Neuron (in vitro differentiated cells): ENCODE measurements around the gene SDK2.

Experiments
- H2AFZ ChIP-seq: one replicate; pipeline ENCODE4 v1.6.1; 2013; ENCODE audit warnings: low read depth, mild to moderate bottlenecking, inconsistent platforms, low read length, moderate library complexity
- H3K27me3 ChIP-seq: one replicate; pipeline ENCODE4 v1.6.1; 2013; ENCODE audit warnings: low read length; ENCODE audit not compliant: insufficient read depth
- H3K36me3 ChIP-seq: one replicate; pipeline ENCODE4 v1.6.1; 2013; ENCODE audit warnings: low read length; ENCODE audit not compliant: insufficient read depth
- H3K4me1 ChIP-seq: one replicate; pipeline ENCODE4 v1.6.1; 2013; ENCODE audit warnings: low read length; ENCODE audit not compliant: insufficient read depth
- H3K4me3 ChIP-seq: 2 replicates; pipeline ENCODE4 v1.5.1; 2013; ENCODE audit warnings: mild to moderate bottlenecking, low read length, moderate library complexity
- H3K9me3 ChIP-seq: one replicate; pipeline ENCODE4 v1.6.1; 2013; ENCODE audit warnings: low read length

The SDK2 gene

GRCh38 chr17:73444021-73444420, 200.2 kb downstream of the SDK2 start:
- Histone ChIP-seq H3K27me3 (no peaks in the 10 kb centered on the region), H3K36me3 (peaks cover 20% of the 10 kb centered on the region), H2AFZ (no peak overlapping the region), H3K9me3 (peaks cover 2% of the 10 kb centered on the region), H3K4me3 (no peak overlapping the region), H3K4me1 (no peaks in the 10 kb centered on the region)

- peaks cover 2% of the 10 kb centered on the region for H3K9me3 ChIP-seq
- H3K27me3 ChIP-seq: no peaks in the 10 kb centered on the region
- H2AFZ ChIP-seq: no peak overlapping the region
- no peak overlapping the region for H3K4me3 ChIP-seq
- no peaks in the 10 kb centered on the region for H3K4me1 ChIP-seq
- peaks cover 12% of the 10 kb centered on the region for H3K36me3 ChIP-seq
Observed at GRCh38 chr17:73439597-73439996, 204.6 kb downstream of the SDK2 start.

- H3K36me3 ChIP-seq: peaks cover 10% of the 10 kb centered on the region
- no peaks in the 10 kb centered on the region for H3K27me3 ChIP-seq
- H3K9me3 ChIP-seq: peaks cover 2% of the 10 kb centered on the region
- H3K4me1 ChIP-seq: no peaks in the 10 kb centered on the region
- no peak overlapping the region for H2AFZ ChIP-seq
- no peak overlapping the region for H3K4me3 ChIP-seq
Observed at GRCh38 chr17:73437826-73438225, 206.4 kb downstream of the SDK2 start.

- Histone ChIP-seq H3K36me3 (peaks cover 12% of the 10 kb centered on the region), H3K4me3 (no peak overlapping the region), H3K4me1 (no peaks in the 10 kb centered on the region), H2AFZ (no peak overlapping the region), H3K9me3 (no peaks in the 10 kb centered on the region), H3K27me3 (no peaks in the 10 kb centered on the region)
Observed at GRCh38 chr17:73436954-73437353, 207.3 kb downstream of the SDK2 start.

- no peaks in the 10 kb centered on the region for H3K27me3 ChIP-seq
- no peaks in the 10 kb centered on the region for H3K4me1 ChIP-seq
- H2AFZ ChIP-seq: no peak overlapping the region
- no peaks in the 10 kb centered on the region for H3K9me3 ChIP-seq
- peaks cover 12% of the 10 kb centered on the region for H3K36me3 ChIP-seq
- H3K4me3 ChIP-seq: no peak overlapping the region
Observed at GRCh38 chr17:73435412-73435811, 208.8 kb downstream of the SDK2 start.

GRCh38 chr17:73434154-73434553, 210.1 kb downstream of the SDK2 start:
- H3K36me3 ChIP-seq: peaks cover 12% of the 10 kb centered on the region
- H3K27me3 ChIP-seq: no peaks in the 10 kb centered on the region
- H3K9me3 ChIP-seq: no peaks in the 10 kb centered on the region
- peaks cover 2% of the 10 kb centered on the region for H3K4me1 ChIP-seq
- H2AFZ ChIP-seq: no peak overlapping the region
- no peak overlapping the region for H3K4me3 ChIP-seq

DNA sequence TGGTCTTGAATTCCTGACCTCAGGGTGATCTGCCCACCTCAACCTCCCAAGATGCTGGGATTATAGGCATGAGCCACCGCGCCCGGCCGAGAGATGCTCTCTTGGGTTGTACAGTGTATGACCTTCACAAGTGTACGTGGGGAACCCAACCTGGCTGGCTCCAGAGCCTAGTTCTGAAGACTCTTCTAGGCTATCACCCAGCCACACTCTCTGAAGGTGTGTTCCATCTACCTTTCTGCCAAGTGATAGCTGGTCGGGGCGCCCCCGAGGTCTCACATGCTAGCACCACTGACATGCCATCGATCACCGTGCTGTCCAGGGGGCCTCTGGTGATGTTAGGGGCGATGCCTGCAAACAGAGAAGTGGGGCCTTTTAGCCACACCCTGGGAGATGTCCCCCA, 210.7 kb downstream of the SDK2 start:
- Histone ChIP-seq H3K4me3 (no peak overlapping the region), H2AFZ (no peak overlapping the region), H3K9me3 (no peaks in the 10 kb centered on the region), H3K4me1 (peaks cover 2% of the 10 kb centered on the region), H3K36me3 (peaks cover 12% of the 10 kb centered on the region), H3K27me3 (no peaks in the 10 kb centered on the region)

GRCh38 chr17:73432624-73433190, 211.5 kb downstream of the SDK2 start:
- Histone ChIP-seq H2AFZ (no peak overlapping the region), H3K27me3 (no peaks in the 10 kb centered on the region), H3K36me3 (peaks cover 12% of the 10 kb centered on the region), H3K4me3 (no peak overlapping the region), H3K9me3 (no peaks in the 10 kb centered on the region), H3K4me1 (peaks cover 2% of the 10 kb centered on the region)

DNA sequence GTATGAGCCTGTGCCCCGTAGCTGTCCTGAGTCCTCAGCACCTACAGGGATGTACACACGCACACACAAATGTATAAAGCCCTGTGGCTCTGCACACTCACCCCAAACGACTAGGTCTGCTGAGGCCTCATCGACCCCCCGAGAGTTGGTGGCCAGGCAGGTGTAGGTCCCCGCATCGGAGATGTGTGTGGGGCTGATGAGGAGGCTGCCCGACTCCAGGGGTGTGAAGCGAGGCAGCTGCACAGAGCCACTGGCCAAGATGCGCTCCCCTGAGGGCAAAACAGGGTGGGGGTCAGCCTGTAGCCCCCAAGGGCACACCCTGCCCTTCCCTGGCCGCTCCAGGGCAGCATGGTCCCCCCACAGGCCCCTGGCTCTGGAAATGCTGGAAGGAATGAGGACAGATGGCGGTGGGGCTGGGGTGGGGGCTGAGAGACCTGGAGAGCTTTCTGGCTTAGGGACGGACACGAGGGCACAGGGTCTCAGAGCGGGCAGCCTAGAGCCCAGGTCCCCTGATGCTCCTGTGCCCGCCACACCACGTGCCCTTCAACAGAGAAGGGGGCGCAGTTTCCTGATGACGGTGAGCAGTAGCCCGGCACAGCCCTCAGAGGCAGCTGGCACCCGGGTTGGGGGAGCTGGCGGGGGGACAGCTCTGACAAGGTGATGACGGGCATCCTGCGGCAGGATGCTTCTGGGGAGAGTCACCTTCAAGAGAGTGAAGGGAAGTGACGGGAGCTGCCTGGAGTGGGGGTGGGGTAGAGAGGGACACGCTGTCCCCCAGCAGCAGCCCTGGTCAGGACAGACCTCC, 212.6 kb downstream of the SDK2 start:
- H3K9me3 ChIP-seq: no peaks in the 10 kb centered on the region
- no peak overlapping the region for H3K4me3 ChIP-seq

DNA sequence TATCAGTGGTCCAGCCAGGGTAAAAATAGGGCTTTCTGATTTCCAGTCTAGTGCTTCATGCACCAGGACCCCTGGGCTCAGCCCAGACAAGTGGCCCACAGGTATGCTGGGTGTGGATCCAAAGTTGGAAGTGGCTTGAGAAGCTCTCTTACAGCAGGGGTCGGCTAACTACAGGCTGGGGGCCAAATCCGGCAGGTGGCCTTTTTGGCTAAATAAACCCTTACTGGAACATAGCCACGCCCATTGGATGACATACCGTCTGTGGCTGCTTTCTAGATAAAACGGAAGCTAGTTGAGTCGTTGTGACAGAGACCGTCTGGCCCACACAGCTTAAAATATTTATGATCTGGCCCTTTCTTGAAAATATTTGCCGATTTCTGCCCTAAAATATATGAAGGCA, 213.4 kb downstream of the SDK2 start:
- no peaks in the 10 kb centered on the region for H3K27me3 ChIP-seq
- peaks cover 8% of the 10 kb centered on the region for H3K36me3 ChIP-seq
- H3K9me3 ChIP-seq: no peaks in the 10 kb centered on the region
- no peak overlapping the region for H2AFZ ChIP-seq
- H3K4me1 ChIP-seq: peaks cover 2% of the 10 kb centered on the region
- no peak overlapping the region for H3K4me3 ChIP-seq

More for the DNA sequence above, 212.6 kb downstream of the SDK2 start:
- Histone ChIP-seq H3K4me1 (peaks cover 2% of the 10 kb centered on the region), H2AFZ (no peak overlapping the region), H3K36me3 (peaks cover 8% of the 10 kb centered on the region), H3K27me3 (no peaks in the 10 kb centered on the region)

- Histone ChIP-seq H3K4me3 (no peak overlapping the region), H3K36me3 (peaks cover 10% of the 10 kb centered on the region), H3K4me1 (peaks cover 2% of the 10 kb centered on the region), H3K27me3 (no peaks in the 10 kb centered on the region), H2AFZ (no peak overlapping the region), H3K9me3 (no peaks in the 10 kb centered on the region)
Observed at GRCh38 chr17:73430165-73430680, 214.0 kb downstream of the SDK2 start.

- Histone ChIP-seq H3K4me3 (no peak overlapping the region), H3K9me3 (no peaks in the 10 kb centered on the region), H3K27me3 (no peaks in the 10 kb centered on the region), H3K4me1 (peaks cover 2% of the 10 kb centered on the region), H3K36me3 (peaks cover 11% of the 10 kb centered on the region), H2AFZ (no peak overlapping the region)
Observed at GRCh38 chr17:73429440-73430164, 214.6 kb downstream of the SDK2 start.

GRCh38 chr17:73427198-73427597, 217.0 kb downstream of the SDK2 start:
- peaks cover 31% of the 10 kb centered on the region for H3K36me3 ChIP-seq
- H3K27me3 ChIP-seq: no peaks in the 10 kb centered on the region
- peaks cover 5% of the 10 kb centered on the region for H3K4me1 ChIP-seq
- H3K9me3 ChIP-seq: no peaks in the 10 kb centered on the region
- H3K4me3 ChIP-seq: no peak overlapping the region
- H2AFZ ChIP-seq: no peak overlapping the region
